ENCODE results near the gene DHRS1.

DHRS1 gene

DNA sequence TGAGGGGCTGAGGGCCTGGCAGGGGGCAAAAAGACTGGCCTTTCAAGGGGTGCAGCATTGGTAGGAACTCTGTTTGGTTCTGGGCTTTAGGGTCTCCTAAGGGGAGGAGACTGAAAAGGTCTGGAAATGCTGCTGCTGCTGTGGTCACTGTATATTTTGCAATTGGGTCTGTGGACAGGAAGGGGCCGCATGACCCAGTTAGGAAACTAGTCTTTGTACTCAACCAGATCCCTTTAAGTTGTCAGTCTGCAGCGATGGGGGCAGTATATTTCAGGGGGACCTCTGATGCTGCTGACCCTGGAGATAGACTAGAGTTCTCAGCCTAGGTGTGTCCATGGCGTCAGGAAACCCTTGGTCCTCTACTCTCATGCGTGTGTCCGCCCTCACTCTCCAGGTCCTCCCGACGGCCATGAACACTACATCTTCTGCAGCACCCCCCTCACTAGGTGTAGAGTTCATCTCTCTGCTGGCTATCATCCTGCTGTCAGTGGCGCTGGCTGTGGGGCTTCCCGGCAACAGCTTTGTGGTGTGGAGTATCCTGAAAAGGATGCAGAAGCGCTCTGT lies 15.7 kb upstream of the DHRS1 start:
- TF ChIP-seq, protein P1, sequence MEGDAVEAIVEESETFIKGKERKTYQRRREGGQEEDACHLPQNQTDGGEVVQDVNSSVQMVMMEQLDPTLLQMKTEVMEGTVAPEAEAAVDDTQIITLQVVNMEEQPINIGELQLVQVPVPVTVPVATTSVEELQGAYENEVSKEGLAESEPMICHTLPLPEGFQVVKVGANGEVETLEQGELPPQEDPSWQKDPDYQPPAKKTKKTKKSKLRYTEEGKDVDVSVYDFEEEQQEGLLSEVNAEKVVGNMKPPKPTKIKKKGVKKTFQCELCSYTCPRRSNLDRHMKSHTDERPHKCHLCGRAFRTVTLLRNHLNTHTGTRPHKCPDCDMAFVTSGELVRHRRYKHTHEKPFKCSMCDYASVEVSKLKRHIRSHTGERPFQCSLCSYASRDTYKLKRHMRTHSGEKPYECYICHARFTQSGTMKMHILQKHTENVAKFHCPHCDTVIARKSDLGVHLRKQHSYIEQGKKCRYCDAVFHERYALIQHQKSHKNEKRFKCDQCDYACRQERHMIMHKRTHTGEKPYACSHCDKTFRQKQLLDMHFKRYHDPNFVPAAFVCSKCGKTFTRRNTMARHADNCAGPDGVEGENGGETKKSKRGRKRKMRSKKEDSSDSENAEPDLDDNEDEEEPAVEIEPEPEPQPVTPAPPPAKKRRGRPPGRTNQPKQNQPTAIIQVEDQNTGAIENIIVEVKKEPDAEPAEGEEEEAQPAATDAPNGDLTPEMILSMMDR (conservative IDR thresholded peaks at IDR 0.05; ENCODE audit: low read length), result no peak
- no peak for TF ChIP-seq EZH2phosphoT487 (IDR thresholded peaks at IDR 0.05; ENCODE audit: borderline replicate concordance)
- Histone ChIP-seq H3K9me3 (ENCODE audit: insufficient read depth, low read depth, low read length) (no peaks in the 10 kb centered on the region), H4K20me1 (ENCODE audit: insufficient read depth, low read length, poor library complexity, severe bottlenecking) (no peaks in the 10 kb centered on the region), H2AFZ (ENCODE audit: low read length) (no peak overlapping the region), H3K9ac (ENCODE audit: low read depth, low read length, poor library complexity, severe bottlenecking) (peak overlapping the region; percentile 57), H3K27me3 (ENCODE audit: insufficient read depth, low read length, poor library complexity, severe bottlenecking) (no peaks in the 10 kb centered on the region), H3K4me2 (ENCODE audit: low read depth, low read length, poor library complexity, severe bottlenecking) (peak overlapping the region; percentile 65), H3F3A (ENCODE audit: low read depth) (no peaks in the 10 kb centered on the region), H3K79me2 (ENCODE audit: insufficient read depth, low read length) (no peaks in the 10 kb centered on the region), H3K4me3 (ENCODE audit: low read length, poor library complexity, severe bottlenecking) (no peak overlapping the region), H3K36me3 (ENCODE audit: insufficient read depth, low read length) (no peaks in the 10 kb centered on the region), H3K9me2 (replicated peaks; ENCODE audit: low read depth, low read length) (no peaks in the 10 kb centered on the region), H3K4me1 (ENCODE audit: insufficient read depth, low read length, poor library complexity, severe bottlenecking) (peaks cover 24% of the 10 kb centered on the region)

DNA sequence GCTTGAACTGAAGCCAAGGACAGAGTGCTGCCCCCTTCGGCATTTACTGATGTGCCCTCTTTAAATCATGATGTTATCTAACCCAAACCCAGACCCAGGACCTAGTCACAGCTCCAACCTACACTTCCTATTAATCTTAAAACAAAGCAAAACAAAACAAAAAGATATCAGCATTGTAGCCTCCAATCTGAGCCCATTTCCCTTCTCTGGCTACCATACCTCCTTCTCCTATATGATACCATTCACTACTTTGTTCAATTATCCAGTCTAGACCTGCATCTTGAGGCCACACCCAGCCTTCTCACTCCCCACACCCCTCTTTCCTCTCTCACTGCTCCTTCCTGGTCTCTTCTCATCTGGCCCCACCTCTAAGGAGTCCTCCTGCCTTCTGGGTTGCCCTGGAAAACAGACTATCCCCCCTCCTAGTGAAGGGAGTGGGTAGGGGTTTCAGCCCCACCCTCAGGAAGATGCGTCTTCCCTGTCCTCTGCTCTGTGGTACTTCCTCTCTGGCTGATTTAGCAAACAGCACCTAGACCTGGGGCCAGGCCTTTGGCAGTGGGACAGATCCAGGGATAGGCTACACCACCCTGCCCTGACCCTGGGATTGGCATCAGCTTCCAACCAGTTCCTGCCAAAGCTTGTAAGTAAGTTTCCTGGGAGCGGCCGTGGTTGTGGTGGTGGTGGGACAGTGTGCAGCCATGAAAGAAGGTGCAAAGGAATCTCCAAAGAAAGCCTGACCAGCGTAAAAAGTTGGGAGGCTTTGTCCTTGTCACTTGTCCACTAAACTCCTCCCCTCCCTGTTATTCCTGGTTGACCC lies 15.0 kb upstream of the DHRS1 start:
- Histone ChIP-seq H4K20me1 (ENCODE audit: insufficient read depth, low read length, poor library complexity, severe bottlenecking) (no peaks in the 10 kb centered on the region), H3K9me3 (ENCODE audit: insufficient read depth, low read depth, low read length) (no peaks in the 10 kb centered on the region), H3K9me2 (replicated peaks; ENCODE audit: low read depth, low read length) (no peaks in the 10 kb centered on the region), H3F3A (ENCODE audit: low read depth) (no peaks in the 10 kb centered on the region), H2AFZ (ENCODE audit: low read length) (no peak overlapping the region), H3K27me3 (ENCODE audit: insufficient read depth, low read length, poor library complexity, severe bottlenecking) (no peaks in the 10 kb centered on the region), H3K36me3 (ENCODE audit: insufficient read depth, low read length) (no peaks in the 10 kb centered on the region), H3K9ac (ENCODE audit: low read depth, low read length, poor library complexity, severe bottlenecking) (peak overlapping the region; percentile 57), H3K4me3 (ENCODE audit: low read length, poor library complexity, severe bottlenecking) (peak overlapping the region; percentile 23), H3K4me2 (ENCODE audit: low read depth, low read length, poor library complexity, severe bottlenecking) (peak overlapping the region; percentile 65), H3K4me1 (ENCODE audit: insufficient read depth, low read length, poor library complexity, severe bottlenecking) (peaks cover 24% of the 10 kb centered on the region), H3K79me2 (ENCODE audit: insufficient read depth, low read length) (no peaks in the 10 kb centered on the region)
- TF ChIP-seq, protein P1 (conservative IDR thresholded peaks at IDR 0.05; ENCODE audit: low read length), result no peak
- TF ChIP-seq EZH2phosphoT487 (IDR thresholded peaks at IDR 0.05; ENCODE audit: borderline replicate concordance), result no peak

DNA sequence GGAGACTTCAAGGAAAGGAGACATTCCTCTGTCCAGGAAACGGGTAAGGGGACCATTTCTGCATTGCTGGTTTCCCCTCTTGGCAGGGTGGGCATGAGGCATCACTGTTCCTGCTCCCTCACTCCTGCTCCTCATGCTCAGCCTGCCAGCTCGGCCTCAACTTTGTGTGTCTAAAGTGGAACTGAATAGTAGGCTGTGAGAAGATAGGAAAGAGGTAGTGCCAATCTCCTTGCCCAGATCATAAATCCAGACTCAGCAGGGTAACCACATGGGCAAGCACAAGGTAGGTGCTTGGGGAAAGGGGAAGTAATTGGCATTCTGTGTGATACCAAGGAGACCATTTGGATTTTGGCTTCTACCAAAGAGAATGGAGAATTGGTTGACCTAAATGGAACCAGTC lies 14.3 kb upstream of the DHRS1 start:
- no peaks in the 10 kb centered on the region for H4K20me1 ChIP-seq (ENCODE audit: insufficient read depth, low read length, poor library complexity, severe bottlenecking)
- TF ChIP-seq EZH2phosphoT487 (IDR thresholded peaks at IDR 0.05; ENCODE audit: borderline replicate concordance), result no peak
- TF ChIP-seq, protein P1 (conservative IDR thresholded peaks at IDR 0.05; ENCODE audit: low read length), result no peak
- peaks cover 24% of the 10 kb centered on the region for H3K4me1 ChIP-seq (ENCODE audit: insufficient read depth, low read length, poor library complexity, severe bottlenecking)
- no peaks in the 10 kb centered on the region for H3K27me3 ChIP-seq (ENCODE audit: insufficient read depth, low read length, poor library complexity, severe bottlenecking)
- H3K79me2 ChIP-seq (ENCODE audit: insufficient read depth, low read length), result no peaks in the 10 kb centered on the region
- no peaks in the 10 kb centered on the region for H3F3A ChIP-seq (ENCODE audit: low read depth)
- no peaks in the 10 kb centered on the region for H3K36me3 ChIP-seq (ENCODE audit: insufficient read depth, low read length)
- peak overlapping the region; percentile 65 for H3K4me2 ChIP-seq (ENCODE audit: low read depth, low read length, poor library complexity, severe bottlenecking)
- no peaks in the 10 kb centered on the region for H3K9me3 ChIP-seq (ENCODE audit: insufficient read depth, low read depth, low read length)
- peak overlapping the region; percentile 23 for H3K4me3 ChIP-seq (ENCODE audit: low read length, poor library complexity, severe bottlenecking)
- H2AFZ ChIP-seq (ENCODE audit: low read length), result no peak overlapping the region
- peak overlapping the region; percentile 57 for H3K9ac ChIP-seq (ENCODE audit: low read depth, low read length, poor library complexity, severe bottlenecking)
- no peaks in the 10 kb centered on the region for H3K9me2 ChIP-seq (replicated peaks; ENCODE audit: low read depth, low read length)

All from Loucy (cell line).